PC-3 (cell line): ENCODE data around the gene DLEC1.

Source experiments
- CTCF ChIP-seq: fragments of 300-600 bp; sonication (generic); conservative IDR thresholded peaks from 2 replicates; pipeline ENCODE4 v1.5.1; 2017; ENCODE audit warnings: antibody characterized with exemption, low read depth, mild to moderate bottlenecking, low read length
- EZH2 ChIP-seq: fragments of 300-600 bp; sonication (generic); IDR thresholded peaks from one replicate; pipeline ENCODE4 v1.6.1; 2017; ENCODE audit warnings: antibody characterized with exemption, mild to moderate bottlenecking, low read length; ENCODE audit not compliant: unreplicated experiment
- EZH2phosphoT487 ChIP-seq: fragments of 300-600 bp; sonication (generic); IDR thresholded peaks from 2 replicates; pipeline ENCODE4 v1.6.1; 2018; ENCODE audit warnings: mild to moderate bottlenecking, antibody characterized with exemption, low read length, borderline replicate concordance

- TF ChIP-seq CTCF = no peak
- TF ChIP-seq EZH2phosphoT487 = no peak
- no peak for TF ChIP-seq EZH2
These were observed 529 bp upstream of the DLEC1 start for GRCh38 chr3:38038447-38038911.
